Measurements from ENCODE around the gene B3GALT6. TPM values are rescaled to one million over a fixed set of nuclear protein-coding genes. Genes with fewer than 3 reads are reported as not detected.
A peak's percentile ranks its signal among the peaks of the same experiment; 100 is the strongest.

Gene B3GALT6
- total RNA-seq (10 to 100 TPM; 13.2 to 25.1 (median 19.3) TPM), polyA plus RNA-seq (10 to 100 TPM in 2 of 3 donors, 1 to 10 TPM in 1; 7.9 to 16.6 (median 12.1) TPM)
- long read RNA-seq, donor 1, transcript B3GALT6-202 (1 exons, 2,816 nt), result minor isoform, 9 of 39 reads
- long read RNA-seq, donor 1, transcript B3GALT6-201 (1 exons, 2,783 nt), result major isoform, 30 of 39 reads
- long read RNA-seq, donor 1, partial matches to known transcripts, result 0 of 39 reads
- long read RNA-seq, donor 1, other reads (novel, unspliced or antisense), result 0 of 39 reads
- long read RNA-seq, donor 2, transcript B3GALT6-201 (1 exons, 2,783 nt), result major isoform, 29 of 41 reads
- long read RNA-seq, donor 2, transcript B3GALT6-202 (1 exons, 2,816 nt), result minor isoform, 12 of 41 reads
- long read RNA-seq, donor 2, partial matches to known transcripts, result 0 of 41 reads
- long read RNA-seq, donor 2, other reads (novel, unspliced or antisense), result 0 of 41 reads

DNA sequence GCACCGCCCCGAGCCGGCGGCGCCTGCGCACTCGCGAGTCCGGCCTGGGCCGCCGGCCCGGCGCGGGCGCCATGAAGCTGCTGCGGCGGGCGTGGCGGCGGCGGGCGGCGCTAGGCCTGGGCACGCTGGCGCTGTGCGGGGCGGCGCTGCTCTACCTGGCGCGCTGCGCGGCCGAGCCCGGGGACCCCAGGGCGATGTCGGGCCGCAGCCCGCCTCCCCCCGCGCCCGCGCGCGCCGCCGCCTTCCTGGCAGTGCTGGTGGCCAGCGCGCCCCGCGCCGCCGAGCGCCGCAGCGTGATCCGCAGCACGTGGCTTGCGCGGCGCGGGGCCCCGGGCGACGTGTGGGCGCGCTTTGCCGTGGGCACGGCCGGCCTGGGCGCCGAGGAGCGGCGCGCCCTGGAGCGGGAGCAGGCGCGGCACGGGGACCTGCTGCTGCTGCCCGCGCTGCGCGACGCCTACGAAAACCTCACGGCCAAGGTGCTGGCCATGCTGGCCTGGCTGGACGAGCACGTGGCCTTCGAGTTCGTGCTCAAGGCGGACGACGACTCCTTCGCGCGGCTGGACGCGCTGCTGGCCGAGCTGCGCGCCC lies at the start of gene B3GALT6:
Gene B3GALT6 (plus strand): TSS at position 30 of the 588 bp plus-strand sequence. CDS start 42 bp downstream, at position 72.
- WGBS, 5 donors, result 0 to 62% (median 8%) methylated on average over 4 to 100 of the region's 100 CpGs
- intact Hi-C loops (cut with DNase I; ENCODE audit: low total_unique reads), result no loop called here
- Histone ChIP-seq H3K27ac (peak within 1 kb of the TSS; percentile 91 to 98 (median 94)), H3K36me3 (peaks cover 0 to 57% (median 32%) of the 10 kb centered on the region in 6 donors), H3K27me3 (replicated peaks in 1 of 7) (peaks cover 0 to 11% (median 1%) of the 10 kb centered on the region in 7 donors), H3K9me3 (no peaks in the 10 kb centered on the region), H3K4me1 (peaks cover 13 to 76% (median 53%) of the 10 kb centered on the region in 6 donors), H3K4me3 (peak within 1 kb of the TSS; percentile 90 to 100 (median 96))
- no peak for DNase-seq
- TF ChIP-seq, protein P1, sequence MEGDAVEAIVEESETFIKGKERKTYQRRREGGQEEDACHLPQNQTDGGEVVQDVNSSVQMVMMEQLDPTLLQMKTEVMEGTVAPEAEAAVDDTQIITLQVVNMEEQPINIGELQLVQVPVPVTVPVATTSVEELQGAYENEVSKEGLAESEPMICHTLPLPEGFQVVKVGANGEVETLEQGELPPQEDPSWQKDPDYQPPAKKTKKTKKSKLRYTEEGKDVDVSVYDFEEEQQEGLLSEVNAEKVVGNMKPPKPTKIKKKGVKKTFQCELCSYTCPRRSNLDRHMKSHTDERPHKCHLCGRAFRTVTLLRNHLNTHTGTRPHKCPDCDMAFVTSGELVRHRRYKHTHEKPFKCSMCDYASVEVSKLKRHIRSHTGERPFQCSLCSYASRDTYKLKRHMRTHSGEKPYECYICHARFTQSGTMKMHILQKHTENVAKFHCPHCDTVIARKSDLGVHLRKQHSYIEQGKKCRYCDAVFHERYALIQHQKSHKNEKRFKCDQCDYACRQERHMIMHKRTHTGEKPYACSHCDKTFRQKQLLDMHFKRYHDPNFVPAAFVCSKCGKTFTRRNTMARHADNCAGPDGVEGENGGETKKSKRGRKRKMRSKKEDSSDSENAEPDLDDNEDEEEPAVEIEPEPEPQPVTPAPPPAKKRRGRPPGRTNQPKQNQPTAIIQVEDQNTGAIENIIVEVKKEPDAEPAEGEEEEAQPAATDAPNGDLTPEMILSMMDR (IDR thresholded peaks at IDR 0.05 in 8 of 11, conservative IDR thresholded peaks at IDR 0.05 in 3 of 11), result no peak
- TF ChIP-seq POLR2A (IDR thresholded peaks at IDR 0.05), result peak in 1 of 3 donors; percentile 3

DNA sequence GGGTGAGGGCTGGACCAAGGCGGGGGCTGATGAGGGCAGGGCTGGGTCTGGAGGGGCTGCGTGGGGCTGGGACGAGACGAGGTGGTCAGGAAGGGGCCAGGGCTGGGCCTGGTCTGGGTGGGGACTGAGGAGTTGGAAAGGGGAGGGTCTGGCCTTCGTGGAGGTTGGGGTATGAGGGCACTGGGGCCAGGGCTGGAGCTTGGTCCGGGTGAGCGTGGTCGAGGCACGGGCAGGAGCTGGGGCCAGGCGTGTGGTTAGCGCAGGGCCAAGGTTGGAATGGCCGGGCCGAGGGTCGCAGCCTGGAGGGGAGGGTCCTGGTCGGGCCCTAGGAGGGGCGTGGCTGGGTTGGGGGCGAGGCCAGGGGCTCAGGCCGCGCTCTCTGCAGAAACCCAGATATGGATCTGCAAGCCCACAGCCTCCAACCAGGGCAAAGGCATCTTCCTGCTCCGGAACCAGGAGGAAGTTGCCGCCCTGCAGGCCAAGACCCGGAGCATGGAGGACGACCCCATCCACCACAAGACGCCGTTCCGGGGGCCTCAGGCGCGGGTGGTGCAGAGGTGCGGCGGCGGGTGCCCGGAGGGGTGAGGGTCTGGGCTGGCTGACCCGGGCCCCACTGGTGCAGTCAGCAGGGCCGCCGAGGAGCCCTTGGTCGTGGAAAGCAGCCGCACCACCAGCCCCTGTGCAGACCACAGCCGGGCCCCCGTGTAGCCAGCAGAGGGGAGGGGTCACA lies 49.4 kb upstream of the B3GALT6 start:
- intact Hi-C loops (cut with DNase I; ENCODE audit: low total_unique reads), result no loop called here
- Histone ChIP-seq H3K4me3 (peak overlapping the region in 1 of 8 donors; percentile 22), H3K27ac (no peak overlapping the region), H3K9me3 (no peaks in the 10 kb centered on the region), H3K27me3 (replicated peaks in 1 of 7) (peaks cover 0 to 62% (median 26%) of the 10 kb centered on the region in 7 donors), H3K36me3 (no peaks in the 10 kb centered on the region), H3K4me1 (peaks cover 0 to 25% (median 15%) of the 10 kb centered on the region in 6 donors)
- WGBS, 5 donors, result 25 to 82% (median 29%) methylated on average over 9 to 39 of the region's 39 CpGs
- TF ChIP-seq POLR2AphosphoS5 (IDR thresholded peaks at IDR 0.05) (peak in 2 of 3 donors; percentile 14 to 24), POLR2A (IDR thresholded peaks at IDR 0.05) (no peak)
- TF ChIP-seq, protein P1 (IDR thresholded peaks at IDR 0.05 in 8 of 11, conservative IDR thresholded peaks at IDR 0.05 in 3 of 11), result no peak
- DNase-seq, result peak; percentile 63

DNA sequence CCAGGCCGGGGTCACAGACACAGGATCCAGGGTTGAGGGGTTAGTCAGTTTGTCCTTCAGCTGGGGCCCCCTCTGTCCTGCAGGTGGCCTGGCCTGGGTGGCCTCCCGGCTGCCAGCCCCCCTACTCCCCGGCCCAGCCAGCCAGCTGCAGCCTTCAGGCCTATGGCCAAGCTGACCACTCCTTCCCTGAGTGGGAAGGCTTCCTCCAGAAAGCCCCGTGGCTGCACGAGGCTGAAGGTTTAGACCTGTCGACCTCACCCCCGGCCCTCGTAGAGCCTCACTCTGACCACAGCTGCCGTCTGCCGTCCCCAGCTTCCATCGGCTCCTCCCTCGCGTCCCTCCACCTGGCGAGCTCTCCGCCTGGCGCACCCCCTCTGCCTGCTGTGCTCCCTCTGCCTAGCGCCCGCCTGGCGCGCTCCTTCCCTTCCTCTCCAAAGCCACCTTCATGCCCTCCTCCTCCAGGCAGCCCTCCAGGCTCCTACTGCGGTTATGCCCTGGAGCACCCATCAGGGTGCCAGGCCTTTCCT lies 48.8 kb upstream of the B3GALT6 start:
- Histone ChIP-seq H3K4me1 (peaks cover 0 to 25% (median 15%) of the 10 kb centered on the region in 6 donors), H3K9me3 (no peaks in the 10 kb centered on the region), H3K27ac (no peak overlapping the region), H3K4me3 (peak overlapping the region in 1 of 8 donors; percentile 22), H3K27me3 (replicated peaks in 1 of 7) (peaks cover 0 to 56% (median 22%) of the 10 kb centered on the region in 7 donors), H3K36me3 (no peaks in the 10 kb centered on the region)
- TF ChIP-seq, protein P1 (IDR thresholded peaks at IDR 0.05 in 8 of 11, conservative IDR thresholded peaks at IDR 0.05 in 3 of 11), result no peak
- intact Hi-C loops (cut with DNase I; ENCODE audit: low total_unique reads), result no loop called here
- DNase-seq, result peak; percentile 72
- 61 to 66% (median 65%) methylated on average over 20 to 21 of the region's 21 CpGs for WGBS, 5 donors

Measured in spleen (tissue), 13 donors.